Left forelimb (tissue), 1 donor: ENCODE data around the gene ZNF521.

ENCODE experiments used
- DNase-seq: peaks from one replicate; pipeline ENCODE4 v3.0.0-alpha.2; 2018; ENCODE audit warnings: low spot score

ZNF521 gene

GRCh38 chr18:25167612-25168410 lies 184.2 kb downstream of the ZNF521 start:
- DNase-seq, result no peak

DNA sequence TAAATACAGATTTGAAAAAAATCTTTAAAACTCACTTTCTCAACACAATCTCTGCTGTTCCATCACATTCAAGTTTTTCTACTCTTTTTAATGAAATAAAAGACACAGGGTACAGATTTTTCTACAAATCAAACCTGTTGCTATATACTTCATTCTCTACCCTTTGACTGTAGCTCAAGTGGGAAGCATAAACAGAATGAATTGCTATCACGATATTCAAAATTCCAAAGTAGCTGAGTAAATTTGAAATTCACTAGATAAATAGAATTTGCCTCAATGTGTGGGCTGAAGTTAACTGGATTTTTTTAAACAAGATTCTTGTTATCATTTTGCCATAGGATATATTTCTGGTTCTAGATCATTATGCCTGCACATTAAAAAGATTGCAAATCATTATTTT lies 185.9 kb downstream of the ZNF521 start:
- no peak for DNase-seq

GRCh38 chr18:25164848-25165811 lies 186.8 kb downstream of the ZNF521 start:
- DNase-seq, result no peak

DNA sequence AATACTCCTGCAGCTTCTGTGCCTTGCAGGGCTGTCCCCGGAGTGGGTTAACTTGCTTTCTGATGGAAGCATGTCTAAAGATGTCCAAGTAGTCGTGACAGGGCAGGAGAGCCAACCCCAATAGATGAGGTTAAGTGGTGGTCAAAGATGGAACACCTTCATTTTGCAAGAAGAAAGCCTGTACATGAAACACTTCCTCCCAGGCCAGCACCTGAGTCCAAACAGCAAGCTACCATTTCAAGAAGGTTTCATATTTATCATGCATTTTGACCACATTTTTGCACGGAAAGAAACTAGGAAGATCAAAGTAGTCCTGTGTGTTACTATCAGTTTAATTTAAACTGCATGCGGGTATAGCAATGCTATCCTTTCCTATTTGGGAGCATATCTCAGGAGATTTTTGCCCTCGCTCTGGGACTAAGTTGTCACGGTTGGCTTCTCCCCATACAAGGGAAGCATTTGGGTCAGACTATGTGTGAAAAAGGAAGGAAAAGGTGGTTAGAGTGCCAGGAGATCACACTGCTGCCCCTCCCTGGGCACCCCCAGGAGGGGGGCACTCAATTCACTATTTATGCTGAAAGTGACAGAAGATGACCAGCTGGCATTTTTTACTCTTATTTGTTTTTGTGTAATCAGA lies 187.6 kb downstream of the ZNF521 start:
- no peak for DNase-seq

- no peak for DNase-seq
Observed at GRCh38 chr18:25153426-25153825, 198.5 kb downstream of the ZNF521 start.

- no peak for DNase-seq
Observed at GRCh38 chr18:25147877-25148488, 204.0 kb downstream of the ZNF521 start.

DNA sequence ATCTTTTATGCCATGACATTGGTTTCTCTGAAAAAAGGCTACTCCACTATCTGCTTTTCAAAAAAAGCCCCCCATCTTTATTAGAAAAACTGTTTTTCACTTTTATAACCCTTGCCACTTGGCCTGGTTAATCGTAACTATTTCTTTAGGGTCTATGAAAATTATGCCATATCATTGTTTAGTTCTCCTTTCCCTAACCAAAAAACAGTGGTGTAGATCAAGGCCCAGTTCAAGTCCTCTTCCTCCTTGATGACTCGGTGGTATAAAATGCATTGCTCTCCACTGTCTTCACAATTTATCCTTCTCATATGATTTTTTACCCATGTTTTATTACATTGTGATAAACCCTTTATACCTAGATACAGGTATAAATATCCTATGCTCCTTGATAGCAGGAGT lies 205.5 kb downstream of the ZNF521 start:
- no peak for DNase-seq

DNA sequence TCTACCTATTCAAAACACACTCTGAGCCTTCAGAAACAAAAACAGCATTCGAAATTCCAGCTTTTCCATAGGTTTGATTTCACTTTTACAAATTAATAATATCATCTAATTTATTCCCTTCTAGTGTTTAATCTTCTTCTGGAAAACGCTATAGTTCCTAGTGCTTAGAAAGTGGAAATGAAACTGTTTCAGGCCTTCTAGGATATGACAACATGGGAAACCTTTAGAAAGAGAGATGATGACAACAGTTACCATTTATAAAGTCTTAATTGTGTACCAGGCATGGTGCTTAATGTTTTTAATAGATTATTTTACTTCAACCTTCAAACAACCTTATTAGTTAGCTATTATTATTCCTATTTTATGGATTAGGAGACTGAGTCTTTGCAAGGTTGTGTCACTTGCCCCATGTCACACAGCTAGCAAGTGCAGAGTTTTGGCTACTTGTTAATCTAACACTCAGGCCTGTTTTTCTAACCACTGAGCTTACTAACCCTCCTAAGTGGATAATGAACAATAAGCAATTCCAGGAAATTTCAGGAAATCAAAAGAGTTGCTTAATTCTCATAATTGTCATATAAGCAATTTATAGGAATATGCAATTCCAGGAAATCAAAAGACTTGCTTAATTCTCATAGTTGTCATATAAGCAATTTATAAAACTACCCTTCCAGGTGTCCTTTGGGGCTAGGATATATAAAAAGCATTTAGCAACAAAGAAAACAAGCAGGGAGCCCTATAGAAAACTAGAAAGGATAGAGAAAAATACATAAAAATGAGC lies 206.0 kb downstream of the ZNF521 start:
- no peak for DNase-seq

GRCh38 chr18:25144820-25145219 lies 207.1 kb downstream of the ZNF521 start:
- DNase-seq, result no peak

GRCh38 chr18:25141886-25142285 lies 210.1 kb downstream of the ZNF521 start:
- DNase-seq, result no peak

GRCh38 chr18:25141399-25141798 lies 210.6 kb downstream of the ZNF521 start:
- DNase-seq, result no peak

GRCh38 chr18:25140962-25141308 lies 211.0 kb downstream of the ZNF521 start:
- DNase-seq, result no peak

- no peak for DNase-seq
Observed at GRCh38 chr18:25140124-25140961, 211.6 kb downstream of the ZNF521 start.

DNA sequence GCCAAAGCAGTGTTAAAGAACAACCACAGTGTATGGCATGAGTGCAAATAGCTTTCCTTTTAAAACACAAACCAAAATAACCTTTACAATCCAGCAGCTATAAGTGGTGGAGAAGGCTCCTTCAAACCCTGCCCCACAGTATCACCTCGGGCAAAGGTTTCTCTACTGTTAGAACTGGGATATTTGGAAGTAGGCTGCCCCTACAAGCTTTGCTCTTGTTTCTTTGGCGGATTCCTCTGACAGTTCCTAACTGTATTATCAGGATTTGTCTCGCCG lies 214.8 kb downstream of the ZNF521 start:
- no peak for DNase-seq

- DNase-seq, result no peak
Observed at GRCh38 chr18:25136416-25137196, 215.4 kb downstream of the ZNF521 start.

GRCh38 chr18:25134861-25135260 lies 217.1 kb downstream of the ZNF521 start:
- no peak for DNase-seq

DNA sequence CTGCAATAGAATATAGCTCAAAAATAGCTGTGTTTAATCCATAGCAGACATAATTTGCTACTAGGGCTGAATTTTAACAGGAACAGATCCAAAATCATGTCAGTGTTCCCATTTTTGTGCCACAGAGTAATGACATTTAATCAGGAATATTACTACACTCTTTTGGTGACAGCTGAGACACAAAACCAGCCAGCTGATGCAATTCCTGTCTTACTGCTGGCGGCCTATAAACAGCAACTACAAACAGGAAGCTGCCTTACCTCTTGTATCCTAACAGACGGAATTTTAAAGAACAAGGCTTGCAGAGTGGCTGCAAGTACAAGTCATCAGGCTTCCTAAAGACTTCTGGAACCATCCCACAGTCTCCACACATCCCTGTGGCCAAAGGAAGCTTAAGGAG lies 218.1 kb downstream of the ZNF521 start:
- no peak for DNase-seq

- DNase-seq, result no peak
Observed at GRCh38 chr18:25132786-25133496, 219.0 kb downstream of the ZNF521 start.

- no peak for DNase-seq
Observed at GRCh38 chr18:25126751-25127150, 225.2 kb downstream of the ZNF521 start.
